ENCODE measurements around the gene LARP1.
A peak's percentile ranks its signal among the peaks of the same experiment; 100 is the strongest.
"Not testable (repeated sequence)": the region's sequence is repeated elsewhere in the genome, so short reads cannot be mapped to it uniquely, and the experiment has no call there.

Gene LARP1

GRCh38 chr5:154793599-154794524 is 38.7 kb downstream of the LARP1 start:
- DNase-seq (ENCODE audit: low spot score), result no peak

- no peak for DNase-seq (ENCODE audit: low spot score)
Measured at GRCh38 chr5:154794525-154795234, 39.5 kb downstream of the LARP1 start.

DNA sequence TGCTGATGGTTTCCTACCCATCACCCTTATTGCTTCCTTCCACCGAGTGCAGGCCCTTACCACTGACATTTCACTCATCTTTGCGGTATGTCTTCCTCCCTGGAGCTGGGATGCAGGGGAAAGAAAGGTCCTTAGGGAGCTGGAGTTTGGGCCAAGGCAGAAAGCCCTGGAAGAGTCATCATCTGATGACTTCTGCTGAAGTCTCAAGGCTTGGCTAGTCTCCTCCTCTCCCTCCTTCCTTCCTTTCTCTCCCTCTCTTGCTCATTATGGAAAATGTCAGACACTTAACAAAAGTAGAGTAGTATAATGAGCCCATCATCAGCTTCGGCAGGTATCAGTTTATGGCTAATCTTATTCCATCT is 40.0 kb downstream of the LARP1 start:
- no peak for DNase-seq (ENCODE audit: low spot score)

GRCh38 chr5:154797762-154798161 is 42.6 kb downstream of the LARP1 start:
- DNase-seq (ENCODE audit: low spot score), result no peak

DNA sequence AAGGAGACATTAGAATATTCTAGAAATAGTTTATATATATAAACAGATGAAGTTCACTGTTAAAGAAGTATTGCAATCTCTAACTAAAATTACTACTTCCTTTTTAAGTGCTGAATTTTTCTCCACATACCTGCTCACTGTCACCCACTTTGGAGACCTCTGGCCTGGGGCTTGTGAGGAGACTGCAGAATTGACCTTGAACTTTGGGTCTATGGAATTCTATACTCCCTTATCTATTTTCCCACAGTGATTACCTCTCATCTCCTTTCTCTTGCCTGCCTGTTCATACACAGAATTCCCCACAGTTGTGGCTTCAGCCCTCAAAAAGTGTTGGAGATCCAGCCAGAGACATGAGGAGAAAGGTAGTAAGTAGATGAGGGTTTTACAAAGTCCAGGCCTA is 45.4 kb downstream of the LARP1 start:
- DNase-seq (ENCODE audit: low spot score), result no peak

DNA sequence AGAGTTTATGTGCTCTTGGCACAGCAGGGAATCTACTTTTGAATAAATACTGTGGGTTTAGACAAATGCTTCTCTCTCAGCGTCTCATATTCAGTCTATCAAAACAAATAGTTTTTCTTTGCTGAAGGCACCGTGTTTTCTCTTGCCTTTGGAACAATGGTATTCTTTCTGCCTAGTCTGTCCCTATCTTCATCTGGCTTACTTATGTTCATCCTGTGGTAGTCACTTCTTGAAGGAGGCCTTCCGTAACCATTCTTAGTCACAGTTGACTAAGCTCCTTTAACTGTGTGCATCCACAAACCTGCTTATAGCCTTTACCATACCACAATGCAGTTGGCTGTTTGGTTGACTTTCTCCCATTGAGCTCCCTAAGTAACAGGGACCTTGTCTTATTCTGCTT is 45.9 kb downstream of the LARP1 start:
- no peak for DNase-seq (ENCODE audit: low spot score)

DNA sequence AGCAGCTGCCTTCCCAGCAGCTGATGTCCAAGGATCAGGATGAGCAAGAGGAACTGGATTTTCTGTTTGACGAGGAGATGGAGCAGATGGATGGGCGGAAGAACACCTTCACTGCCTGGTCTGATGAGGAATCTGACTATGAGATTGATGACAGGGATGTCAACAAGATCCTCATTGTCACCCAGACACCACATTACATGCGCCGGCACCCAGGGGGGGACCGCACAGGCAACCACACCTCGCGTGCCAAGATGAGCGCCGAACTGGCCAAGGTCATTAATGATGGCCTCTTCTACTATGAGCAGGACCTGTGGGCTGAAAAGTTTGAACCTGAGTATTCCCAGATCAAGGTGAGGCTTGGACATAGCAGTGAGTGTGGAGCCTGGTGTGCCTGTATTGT is 46.9 kb downstream of the LARP1 start:
- DNase-seq (ENCODE audit: low spot score), result no peak

- no peak for DNase-seq (ENCODE audit: low spot score)
Measured at GRCh38 chr5:154806176-154806575, 51.0 kb downstream of the LARP1 start.

DNA sequence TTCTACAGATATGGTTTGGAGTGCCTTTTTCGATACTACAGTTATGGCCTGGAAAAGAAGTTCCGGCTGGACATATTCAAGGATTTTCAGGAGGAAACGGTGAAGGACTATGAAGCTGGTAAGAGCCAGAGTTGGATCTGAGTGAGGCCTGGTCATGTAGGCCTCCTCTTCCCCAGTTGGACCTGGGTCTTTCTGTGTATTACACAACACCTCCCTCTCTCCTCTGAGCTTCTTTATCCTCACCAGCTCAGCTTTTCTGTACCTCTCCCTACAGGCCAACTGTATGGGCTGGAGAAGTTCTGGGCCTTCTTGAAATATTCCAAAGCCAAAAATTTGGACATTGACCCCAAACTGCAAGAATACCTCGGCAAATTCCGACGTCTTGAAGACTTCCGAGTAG is 56.1 kb downstream of the LARP1 start:
- no peak for DNase-seq (ENCODE audit: low spot score)

GRCh38 chr5:154811653-154812465 is 56.7 kb downstream of the LARP1 start:
- DNase-seq (ENCODE audit: low spot score), result peak; percentile 72

DNA sequence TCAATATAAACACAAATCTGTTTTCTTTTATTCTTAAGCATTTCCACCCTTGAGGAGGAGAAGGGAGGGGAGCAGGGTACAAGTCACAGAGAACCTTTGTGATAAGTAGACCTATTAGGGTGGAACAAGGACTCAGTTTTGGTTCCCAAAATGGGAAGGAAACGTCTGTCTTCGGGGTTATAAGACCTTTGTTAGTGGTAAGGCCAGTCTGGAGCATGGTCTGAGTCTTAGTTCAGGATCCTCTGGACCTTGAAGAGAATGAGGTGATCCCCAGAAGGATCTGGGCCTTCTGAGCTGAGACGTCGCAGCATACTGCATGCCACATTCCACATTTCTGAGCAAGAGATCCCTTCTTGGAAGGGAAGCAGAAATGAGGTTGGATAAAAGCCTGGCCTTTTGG is 58.0 kb downstream of the LARP1 start:
- no peak for DNase-seq (ENCODE audit: low spot score)

DNA sequence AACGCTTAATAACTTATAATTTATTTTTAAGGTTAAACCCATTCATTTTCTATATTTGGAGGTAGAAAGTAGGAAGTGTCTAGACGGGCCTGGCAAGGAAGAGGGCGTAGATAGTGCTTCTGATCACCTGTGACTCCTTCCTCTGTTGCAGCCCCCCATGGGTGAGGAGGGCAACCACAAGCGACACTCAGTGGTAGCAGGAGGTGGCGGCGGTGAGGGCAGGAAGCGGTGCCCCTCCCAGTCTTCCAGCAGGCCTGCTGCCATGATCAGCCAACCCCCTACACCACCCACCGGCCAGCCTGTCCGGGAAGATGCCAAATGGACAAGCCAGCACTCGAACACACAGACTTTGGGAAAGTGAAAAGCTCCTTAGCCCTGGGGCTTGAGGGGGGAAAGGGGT is 58.6 kb downstream of the LARP1 start:
- DNase-seq (ENCODE audit: low spot score), result no peak

GRCh38 chr5:154815025-154815424 is 59.8 kb downstream of the LARP1 start:
- no peak for DNase-seq (ENCODE audit: low spot score)

DNA sequence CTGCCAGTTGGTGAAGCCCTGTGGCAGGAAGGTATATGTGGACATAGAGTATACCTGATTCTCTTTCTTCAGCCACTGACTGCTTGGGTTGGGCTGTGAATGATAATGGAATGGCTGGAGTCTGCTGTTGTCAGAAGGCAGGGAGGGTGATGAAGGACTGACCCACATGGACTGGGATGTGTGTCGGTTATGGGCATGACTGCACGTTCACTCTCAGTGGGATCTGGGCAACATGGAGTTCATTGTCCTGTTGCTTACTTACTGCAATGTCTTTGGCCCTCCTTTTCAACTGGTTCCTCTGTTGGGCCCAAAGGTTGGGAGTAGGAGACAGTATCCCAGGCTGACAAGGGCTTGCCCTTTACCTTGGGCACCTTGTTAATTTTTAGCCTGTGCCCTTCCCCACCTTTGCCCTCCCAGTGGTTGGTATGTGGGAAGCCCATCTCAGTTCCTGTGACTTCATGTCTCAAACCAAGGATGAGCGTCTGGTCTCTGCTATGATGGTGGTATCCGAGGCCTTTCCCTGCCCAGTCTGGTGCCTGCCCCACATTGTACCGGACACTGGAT is 60.6 kb downstream of the LARP1 start:
- DNase-seq (ENCODE audit: low spot score), result no peak

DNA sequence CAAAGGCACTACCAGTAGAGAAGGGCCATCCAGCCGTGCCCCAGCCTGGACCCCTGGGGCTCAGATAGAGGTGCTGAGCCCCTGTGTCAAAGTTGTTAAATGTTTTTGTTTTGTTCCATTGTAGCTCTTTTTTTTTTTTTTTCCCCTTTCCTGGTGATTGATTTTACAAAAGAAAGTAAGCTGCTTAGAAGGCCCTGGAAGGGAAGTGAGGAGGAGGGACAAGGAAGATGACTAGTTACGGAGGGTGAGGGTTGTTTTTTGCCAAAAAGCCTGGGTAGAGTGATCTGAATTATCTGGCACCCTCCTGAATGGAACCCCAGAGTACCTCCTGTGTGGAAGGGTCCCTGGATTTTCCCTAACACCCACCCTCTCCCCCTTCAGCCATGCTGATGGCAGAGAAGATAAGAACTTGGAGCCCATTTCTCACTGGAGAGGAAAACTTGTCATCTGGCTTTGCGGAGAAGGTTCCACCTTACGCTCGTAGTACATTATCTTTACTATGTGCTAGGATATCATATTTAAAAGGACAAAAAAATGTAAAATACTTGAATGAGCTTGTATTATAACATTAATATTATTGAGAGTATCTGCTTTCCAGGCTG is 61.8 kb downstream of the LARP1 start:
- no peak for DNase-seq (ENCODE audit: low spot score)

- no peak for DNase-seq (ENCODE audit: low spot score)
Measured at GRCh38 chr5:154817815-154818214, 62.6 kb downstream of the LARP1 start.

GRCh38 chr5:154818471-154819116 is 63.4 kb downstream of the LARP1 start:
- DNase-seq (ENCODE audit: low spot score), result no peak

DNA sequence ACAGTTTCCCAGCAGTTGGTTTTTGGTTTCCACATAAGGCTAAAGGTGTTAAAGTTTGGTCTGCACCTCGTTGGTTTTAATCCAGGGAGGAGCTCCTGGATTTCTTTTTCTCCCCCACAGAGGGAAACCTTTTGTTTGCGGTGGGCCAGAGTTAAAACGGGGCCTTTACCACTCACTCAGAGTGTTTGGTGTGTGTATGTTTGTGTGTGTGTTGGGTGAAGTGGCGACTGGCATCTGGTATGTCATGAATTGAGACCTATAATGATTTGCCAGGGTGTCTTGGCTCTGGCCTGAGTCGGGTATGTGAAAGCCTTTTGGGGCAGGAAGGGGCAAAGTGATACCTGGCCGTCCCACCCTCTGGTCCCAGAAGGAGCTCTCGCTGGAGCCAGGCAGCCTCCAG is 64.4 kb downstream of the LARP1 start:
- no peak for DNase-seq (ENCODE audit: low spot score)

- no peak for DNase-seq (ENCODE audit: low spot score)
Measured at GRCh38 chr5:154820383-154820782, 65.2 kb downstream of the LARP1 start.

GRCh38 chr5:154822896-154823295 is 67.7 kb downstream of the LARP1 start:
- DNase-seq (ENCODE audit: low spot score), result not testable (repeated sequence)

DNA sequence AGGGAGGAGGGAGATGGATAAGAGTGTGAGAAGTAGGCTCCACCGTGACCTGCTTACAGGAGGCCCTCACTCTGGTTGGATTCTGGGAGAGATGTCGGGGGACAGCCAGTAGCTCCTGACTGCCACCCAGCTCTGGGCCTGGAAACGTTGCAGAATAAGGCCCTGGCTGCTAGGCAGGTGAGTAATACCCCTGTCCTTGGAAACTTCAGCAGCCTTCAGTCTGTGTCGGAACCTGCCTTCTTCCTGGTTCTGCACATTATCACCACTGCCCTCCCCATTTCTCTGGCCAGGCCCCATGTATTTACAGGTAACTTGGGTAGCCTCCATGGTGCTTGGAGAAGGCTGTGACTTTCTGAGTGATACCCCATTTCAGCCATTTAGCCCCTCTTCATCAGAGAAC is 68.4 kb downstream of the LARP1 start:
- DNase-seq (ENCODE audit: low spot score), result no peak
